ENCODE data around the gene PLGRKT.
"Not testable (repeated sequence)": the region's sequence is repeated elsewhere in the genome, so short reads cannot be mapped to it uniquely, and the experiment has no call there.

The PLGRKT gene

GRCh38 chr9:5429873-5430564, 7.7 kb downstream of the PLGRKT start:
- DNase-seq = no peak

- no peak for DNase-seq
Observed at GRCh38 chr9:5428794-5429528, 8.8 kb downstream of the PLGRKT start.

- DNase-seq = no peak
Observed at GRCh38 chr9:5428172-5428571, 9.6 kb downstream of the PLGRKT start.

GRCh38 chr9:5427005-5427404, 10.7 kb downstream of the PLGRKT start:
- no peak for DNase-seq

GRCh38 chr9:5425006-5425628, 12.6 kb downstream of the PLGRKT start:
- DNase-seq = no peak

GRCh38 chr9:5422276-5422675, 15.4 kb downstream of the PLGRKT start:
- no peak for DNase-seq

GRCh38 chr9:5421163-5421562, 16.6 kb downstream of the PLGRKT start:
- DNase-seq = no peak

- DNase-seq = no peak
Observed at GRCh38 chr9:5419987-5420386, 17.7 kb downstream of the PLGRKT start.

GRCh38 chr9:5418481-5418880, 19.2 kb downstream of the PLGRKT start:
- DNase-seq = no peak

GRCh38 chr9:5416953-5417352, 20.8 kb downstream of the PLGRKT start:
- DNase-seq = no peak

GRCh38 chr9:5408596-5408995, 29.1 kb downstream of the PLGRKT start:
- no peak for DNase-seq

- DNase-seq = no peak
Observed at GRCh38 chr9:5402217-5402616, 35.5 kb downstream of the PLGRKT start.

GRCh38 chr9:5397547-5397946, 40.2 kb downstream of the PLGRKT start:
- not testable (repeated sequence) for DNase-seq

- DNase-seq = no peak
Observed at GRCh38 chr9:5395428-5395827, 42.3 kb downstream of the PLGRKT start.

GRCh38 chr9:5393976-5394375, 43.7 kb downstream of the PLGRKT start:
- not testable (repeated sequence) for DNase-seq

- DNase-seq = no peak
Observed at GRCh38 chr9:5393497-5393896, 44.2 kb downstream of the PLGRKT start.

GRCh38 chr9:5392285-5392684, 45.4 kb downstream of the PLGRKT start:
- DNase-seq = no peak

- no peak for DNase-seq
Observed at GRCh38 chr9:5389109-5389732, 48.5 kb downstream of the PLGRKT start.

GRCh38 chr9:5388026-5388819, 49.5 kb downstream of the PLGRKT start:
- no peak for DNase-seq

- DNase-seq = no peak
Observed at GRCh38 chr9:5384436-5384835, 53.3 kb downstream of the PLGRKT start.

- DNase-seq = no peak
Observed at GRCh38 chr9:5382479-5382878, 55.2 kb downstream of the PLGRKT start.

GRCh38 chr9:5375790-5376477, 61.8 kb downstream of the PLGRKT start:
- no peak for DNase-seq

All from activated CD8-positive, alpha-beta memory T cell treated with anti-CD3 and anti-CD28 coated beads for 24 hours (primary cell).